Gastroesophageal sphincter (tissue), 3 donors: ENCODE results near the gene LPP.

Experiments
- CTCF ChIP-seq, 4 experiments: fragments of 200-600 bp in 2 of 4; fragments of 450-650 bp in 2 of 4; sonication (generic) in 1 of 4; IDR thresholded peaks; one replicate each; pipeline ENCODE4 v1.5.1; 2017 to 2019; ENCODE audit warnings: antibody characterized with exemption in 4 of 4, mild to moderate bottlenecking in 2 of 4, moderate library complexity in 2 of 4
- EP300 ChIP-seq: sonication (generic); formaldehyde crosslinking; IDR thresholded peaks from one replicate; pipeline ENCODE4 v1.6.1; 2017; ENCODE audit warnings: antibody characterized with exemption, mild to moderate bottlenecking
- POLR2A ChIP-seq, 2 donors: fragments of 450-650 bp; IDR thresholded peaks; one replicate each; pipeline ENCODE4 v1.6.1; 2017; ENCODE audit warnings: antibody characterized with exemption in 2 of 2, mild to moderate bottlenecking in 2 of 2, moderate library complexity in 1 of 2
- POLR2AphosphoS5 ChIP-seq: sonication (generic); formaldehyde crosslinking; IDR thresholded peaks from one replicate; pipeline ENCODE4 v1.6.1; 2017; ENCODE audit warnings: antibody characterized with exemption

DNA sequence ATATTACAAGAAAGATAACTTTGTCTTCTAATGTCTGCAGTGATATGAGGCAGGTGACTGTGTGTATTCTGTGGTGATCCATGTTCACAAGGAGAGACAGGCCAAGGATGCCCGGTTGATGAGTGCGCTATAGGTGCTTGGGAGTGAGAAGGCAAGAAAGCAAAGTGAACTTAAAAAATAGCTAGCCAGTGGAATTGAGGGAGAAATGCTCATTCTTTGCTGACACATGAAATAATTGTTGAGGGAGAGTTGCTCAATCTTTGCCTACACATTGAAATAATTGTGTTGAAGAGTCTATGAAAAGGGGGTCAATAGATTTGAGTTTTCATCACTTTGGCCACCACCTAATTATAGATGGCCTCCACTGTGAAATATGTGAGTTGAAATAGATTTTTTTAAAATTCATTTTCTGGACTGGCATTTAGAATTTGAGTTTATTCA, 156.3 kb downstream of the LPP start:
- TF ChIP-seq CTCF (IDR thresholded peaks at IDR 0.05) (no peak), POLR2A (IDR thresholded peaks at IDR 0.05) (no peak), EP300 (no peak), POLR2AphosphoS5 (no peak)
